ENCODE data around the gene KLHL25. TPM values are rescaled to one million over a fixed set of nuclear protein-coding genes. Genes with fewer than 3 reads are reported as not detected.

Gene KLHL25
- total and polyA plus RNA-seq, 2 of the 13 experiments (the other 11 are each of a cell fraction or from before 2014, with no cell fraction given), result 3.7 to 8.2 TPM

- DNase-seq (ENCODE audit: low spot score) (no peak), ATAC-seq (no peak), FAIRE-seq (no peak)
- Histone ChIP-seq H3K79me2 (ENCODE audit: insufficient read depth, low read length) (peaks cover 14% of the 10 kb centered on the region), H3K36me3 (replicated peaks in 1 of 2; ENCODE audit: control insufficient read depth in 1 of 2, insufficient read depth in 2 of 2, low read length in 2 of 2) (peaks cover 6 to 7% of the 10 kb centered on the region in 2 experiments; a peak in 4 of 5 replicates), H3K27me3 (ENCODE audit: control insufficient read depth in 1 of 2, insufficient read depth in 2 of 2, low read length in 2 of 2) (no peaks in the 10 kb centered on the region), H3K4me3 (replicated peaks in 1 of 3; ENCODE audit: insufficient read depth in 1 of 3, low read depth in 2 of 3, low read length in 3 of 3) (no peak overlapping the region), H2AFZ (ENCODE audit: low read length) (no peak overlapping the region), H3K4me1 (ENCODE audit: insufficient read depth, low read length) (peaks cover 38% of the 10 kb centered on the region), H3K27ac (ENCODE audit: extremely low read length, insufficient read depth, low read length) (no peak overlapping the region), H3K4me2 (ENCODE audit: low read depth, low read length) (no peak overlapping the region), H3K9me3 (ENCODE audit: low read length) (no peaks in the 10 kb centered on the region), H4K20me1 (ENCODE audit: insufficient read depth, low read length) (no peaks in the 10 kb centered on the region), H3K9ac (ENCODE audit: insufficient read depth, low read depth, low read length) (no peak overlapping the region)
- BruUV-seq (replicated peaks), result no TSS peak
- TF ChIP-seq ZNF232 (CRISPR knock-in tag; IDR thresholded peaks at IDR 0.05; ENCODE audit: borderline replicate concordance), result no peak
- TF ChIP-seq ZNF446 (CRISPR knock-in tag; IDR thresholded peaks at IDR 0.05), result no peak
- no peak for TF ChIP-seq KDM4B (CRISPR knock-in tag; IDR thresholded peaks at IDR 0.05)
- no peak for TF ChIP-seq GTF3A (CRISPR knock-in tag; conservative IDR thresholded peaks at IDR 0.05)
- TF ChIP-seq ZBTB33 (CRISPR knock-in tag; IDR thresholded peaks at IDR 0.05), result peak; percentile 23; the same call in 1 of the 2 replicates
- ChIA-PET POLR2A (no interaction called here), CTCF (ENCODE audit: low intra/inter-chr PET ratio, low total read pairs) (no interaction called here)
- WGBS (ENCODE audit: low lambda C conversion rate), result 94% methylated on average over 17 of the region's 26 CpGs
- in situ Hi-C loops (cut with HindIII; ENCODE audit: extremely low pct_ligation_motif_present, low pct_unique_long_range_greater_than_20kb) (no loop called here), intact Hi-C loops (cut with micrococcal nuclease; ENCODE audit: unreplicated experiment) (no loop called here)
Measured at GRCh38 chr15:85767785-85768529, 26.8 kb downstream of the KLHL25 start.

All from HepG2 (cell line).